ENCODE measurements around the gene WIPF3.

The WIPF3 gene

GRCh38 chr7:29852457-29852856 lies 46.1 kb downstream of the WIPF3 start:
- no peak for DNase-seq

- DNase-seq, result no peak
Measured at GRCh38 chr7:29853072-29853471, 46.8 kb downstream of the WIPF3 start.

- DNase-seq, result no peak
Measured at GRCh38 chr7:29853789-29854188, 47.5 kb downstream of the WIPF3 start.

- no peak for DNase-seq
Measured at GRCh38 chr7:29854257-29854938, 48.1 kb downstream of the WIPF3 start.

- no peak for DNase-seq
Measured at GRCh38 chr7:29857654-29858053, 51.3 kb downstream of the WIPF3 start.

GRCh38 chr7:29858191-29858951 lies 52.1 kb downstream of the WIPF3 start:
- no peak for DNase-seq

GRCh38 chr7:29859104-29859503 lies 52.8 kb downstream of the WIPF3 start:
- no peak for DNase-seq

GRCh38 chr7:29859524-29860185 lies 53.3 kb downstream of the WIPF3 start:
- DNase-seq, result no peak

- DNase-seq, result no peak
Measured at GRCh38 chr7:29860186-29860585, 53.9 kb downstream of the WIPF3 start.

GRCh38 chr7:29861884-29862283 lies 55.6 kb downstream of the WIPF3 start:
- no peak for DNase-seq

- no peak for DNase-seq
Measured at GRCh38 chr7:29864656-29865055, 58.3 kb downstream of the WIPF3 start.

- DNase-seq, result no peak
Measured at GRCh38 chr7:29865526-29865925, 59.2 kb downstream of the WIPF3 start.

GRCh38 chr7:29866490-29866930 lies 60.2 kb downstream of the WIPF3 start:
- DNase-seq, result no peak

- no peak for DNase-seq
Measured at GRCh38 chr7:29871787-29872398, 65.6 kb downstream of the WIPF3 start.

GRCh38 chr7:29873644-29874294 lies 67.5 kb downstream of the WIPF3 start:
- DNase-seq, result no peak

- no peak for DNase-seq
Measured at GRCh38 chr7:29875741-29876140, 69.4 kb downstream of the WIPF3 start.

- no peak for DNase-seq
Measured at GRCh38 chr7:29877196-29877595, 70.9 kb downstream of the WIPF3 start.

- DNase-seq, result peak; percentile 9
Measured at GRCh38 chr7:29878081-29878688, 71.9 kb downstream of the WIPF3 start.

- DNase-seq, result no peak
Measured at GRCh38 chr7:29879609-29880008, 73.3 kb downstream of the WIPF3 start.

GRCh38 chr7:29881724-29882123 lies 75.4 kb downstream of the WIPF3 start:
- no peak for DNase-seq

GRCh38 chr7:29882481-29882880 lies 76.2 kb downstream of the WIPF3 start:
- no peak for DNase-seq
